AG08395 (cell line): ENCODE data around the gene DCAF17.
A peak's percentile ranks its signal among the peaks of the same experiment; 100 is the strongest.
"Not testable (repeated sequence)": the region's sequence is repeated elsewhere in the genome, so short reads cannot be mapped to it uniquely, and the experiment has no call there.

ENCODE experiments used
- DNase-seq: peaks from one replicate; pipeline ENCODE4 v3.0.0; 2012; ENCODE audit warnings: mixed read lengths, low spot score

Gene DCAF17

GRCh38 chr2:171411214-171411613 is 22.8 kb upstream of the DCAF17 start:
- DNase-seq: no peak

- DNase-seq: no peak
Measured at GRCh38 chr2:171411791-171412483, 22.1 kb upstream of the DCAF17 start.

- no peak for DNase-seq
Measured at GRCh38 chr2:171412571-171413175, 21.4 kb upstream of the DCAF17 start.

- not testable (repeated sequence) for DNase-seq
Measured at GRCh38 chr2:171414645-171415044, 19.4 kb upstream of the DCAF17 start.

GRCh38 chr2:171416009-171416926 is 17.8 kb upstream of the DCAF17 start:
- DNase-seq: peak; percentile 85

GRCh38 chr2:171419333-171419732 is 14.7 kb upstream of the DCAF17 start:
- no peak for DNase-seq

GRCh38 chr2:171420728-171421563 is 13.1 kb upstream of the DCAF17 start:
- no peak for DNase-seq

- not testable (repeated sequence) for DNase-seq
Measured at GRCh38 chr2:171422710-171423495, 11.1 kb upstream of the DCAF17 start.

GRCh38 chr2:171430516-171431410 is 3.3 kb upstream of the DCAF17 start:
- no peak for DNase-seq

- DNase-seq: no peak
Measured at GRCh38 chr2:171431677-171432167, 2.3 kb upstream of the DCAF17 start.

- DNase-seq: no peak
Measured at GRCh38 chr2:171432206-171432968, 1.6 kb upstream of the DCAF17 start.

GRCh38 chr2:171432969-171433762 is 860 bp upstream of the DCAF17 start:
- DNase-seq: no peak

- DNase-seq: no peak
Measured at GRCh38 chr2:171433763-171434012, 338 bp upstream of the DCAF17 start, which contains the start of gene METTL8. Gene METTL8 (minus strand): TSS chr2:171433990. CDS start chr2:171392185, 41,805 bp downstream.

- peak; percentile 41 for DNase-seq
Measured at GRCh38 chr2:171436307-171436706, 2.3 kb downstream of the DCAF17 start.

GRCh38 chr2:171441470-171441869 is 7.4 kb downstream of the DCAF17 start:
- no peak for DNase-seq

- DNase-seq: no peak
Measured at GRCh38 chr2:171447675-171448074, 13.6 kb downstream of the DCAF17 start.

- DNase-seq: no peak
Measured at GRCh38 chr2:171451074-171451473, 17.0 kb downstream of the DCAF17 start.

- DNase-seq: no peak
Measured at GRCh38 chr2:171452773-171453172, 18.7 kb downstream of the DCAF17 start.
